ENCODE data around the gene SECTM1. TPM values are rescaled to one million over a fixed set of nuclear protein-coding genes. Genes with fewer than 3 reads are reported as not detected.
A peak's percentile ranks its signal among the peaks of the same experiment; 100 is the strongest.

Gene SECTM1
- total and polyA plus RNA-seq, 9 of the 15 experiments (the other 6 are each of a cell fraction or from before 2014, with no cell fraction given), result 0.11 to 0.46 (median 0.18) TPM; not detected in 6

DNA sequence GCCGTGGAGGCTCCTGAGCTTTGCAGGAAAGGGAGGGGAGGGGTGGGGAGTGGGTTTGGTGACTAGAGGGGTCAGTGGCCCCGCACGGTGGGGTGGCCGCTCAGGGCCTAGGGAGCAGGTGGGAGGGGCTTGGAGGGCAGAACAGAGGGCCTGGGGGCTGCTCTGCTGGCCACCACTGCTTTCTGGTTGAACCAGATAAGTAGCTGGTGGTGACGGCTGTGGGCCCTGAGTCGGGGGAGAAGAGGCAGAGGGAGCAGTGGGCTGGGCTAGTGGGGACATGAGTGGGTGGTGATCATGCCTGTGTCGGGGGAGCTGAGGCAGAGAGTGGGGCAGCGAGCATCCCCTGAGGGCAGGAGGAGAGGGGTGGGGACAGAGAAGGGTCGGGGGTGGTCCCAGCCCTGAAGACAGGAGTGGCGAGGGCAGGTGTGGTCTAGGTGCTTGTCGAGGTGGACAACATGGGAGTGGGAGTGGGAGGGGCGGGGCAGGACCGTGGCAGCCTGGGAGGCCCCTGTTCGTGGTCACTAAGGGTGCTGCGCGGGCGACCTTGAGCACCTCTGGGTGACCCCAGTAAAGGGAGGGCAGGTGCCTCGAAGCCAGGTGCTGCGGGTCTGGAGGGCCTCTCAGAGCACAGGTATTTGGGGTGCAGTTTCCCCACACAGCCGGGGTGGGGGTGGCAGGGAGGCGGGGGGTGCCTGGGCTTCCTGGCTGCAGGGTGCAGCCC, 9.9 kb downstream of the SECTM1 start:
- peak; percentile 60 for ATAC-seq
- Histone ChIP-seq H3K4me3 (no peak overlapping the region), H4K20me1 (replicated peaks; ENCODE audit: control insufficient read depth, insufficient read depth, low read length) (no peaks in the 10 kb centered on the region), H3K4me2 (ENCODE audit: insufficient read depth, low read length) (peak overlapping the region; percentile 49), H3K79me2 (ENCODE audit: control insufficient read depth, insufficient read depth, low read length) (no peaks in the 10 kb centered on the region), H3K27me3 (ENCODE audit: control insufficient read depth in 2 of 2, insufficient read depth in 2 of 2, low read length in 2 of 2) (no peaks in the 10 kb centered on the region), H3K9me1 (ENCODE audit: control insufficient read depth, insufficient read depth, low read length) (no peaks in the 10 kb centered on the region), H3K27ac (ENCODE audit: extremely low read depth, low read depth, low read length) (peak overlapping the region; percentile 41; the same call in 1 of the 3 replicates), H3K36me3 (ENCODE audit: control insufficient read depth, insufficient read depth, low read length) (no peaks in the 10 kb centered on the region), H3K4me1 (replicated peaks in 1 of 2; ENCODE audit: control insufficient read depth in 2 of 2, insufficient read depth in 2 of 2, low read length in 2 of 2) (peaks cover 51 to 98% of the 10 kb centered on the region in 2 experiments), H3K9me3 (replicated peaks; ENCODE audit: control insufficient read depth, insufficient read depth, low read depth, low read length) (peaks cover 4% of the 10 kb centered on the region), H3K9ac (ENCODE audit: insufficient read depth in 1 of 2, low read depth in 2 of 2, low read length in 2 of 2) (peak overlapping the region in 1 of 2 experiments; percentile 83; a peak in 2 of 4 replicates), H2AFZ (ENCODE audit: low read depth, low read length) (no peak overlapping the region)
- intact Hi-C loops (cut with micrococcal nuclease), result no loop called here
- peak; percentile 90 for FAIRE-seq
- BruUV-seq (replicated peaks), result no TSS peak
- 51% methylated on average over 10 of the region's 21 CpGs for WGBS (ENCODE audit: insufficient coverage, low coverage, missing lambda C conversion rate)
- peak; percentile 80 to 84 (median 82) for DNase-seq (ENCODE audit: extremely low read depth in 1 of 4, low spot score in 3 of 4)
- POLR2A ChIA-PET, result interaction anchor here (0.6 to 1.1 kb wide), 3 partner anchors 9 to 223 kb away, joined by 3 to 4 read pairs (median 4); partner anchors contain the start of gene SLC16A3
- CTCF ChIA-PET (ENCODE audit: low intra/inter-chr PET ratio), result no interaction called here
- in situ Hi-C loops (cut with MboI), result no loop called here
- TF ChIP-seq ETV6 (IDR thresholded peaks at IDR 0.05; ENCODE audit: borderline replicate concordance in 1 of 2, low read depth in 2 of 2, low read length in 1 of 2) (no peak), ETV6 (CRISPR knock-in tag; IDR thresholded peaks at IDR 0.05; ENCODE audit: borderline replicate concordance) (no peak), CHD2 (IDR thresholded peaks at IDR 0.05; ENCODE audit: low read depth, low read length) (no peak), EP300 (IDR thresholded peaks at IDR 0.05; ENCODE audit: low read length) (peak; percentile 18; the same call in 1 of the 2 replicates), ATF7 (IDR thresholded peaks at IDR 0.05) (no peak), ELF4 (CRISPR knock-in tag; IDR thresholded peaks at IDR 0.05) (no peak), GABPB2 (CRISPR knock-in tag; conservative IDR thresholded peaks at IDR 0.05) (no peak), MTA1 (IDR thresholded peaks at IDR 0.05; ENCODE audit: borderline replicate concordance) (0 out of 2 replicates have a peak, but pooled peaks have one; percentile 32), NONO (IDR thresholded peaks at IDR 0.05; ENCODE audit: low read depth in 2 of 2, low read length in 1 of 2) (no peak), GTF2A2 (tag; IDR thresholded peaks at IDR 0.05) (no peak), TGIF2 (CRISPR knock-in tag; IDR thresholded peaks at IDR 0.05) (no peak), TAL1 (IDR thresholded peaks at IDR 0.05) (peak; percentile 69), DPF2 (IDR thresholded peaks at IDR 0.05) (peak; percentile 78), RBFOX2 (IDR thresholded peaks at IDR 0.05; ENCODE audit: low read depth, low read length) (0 out of 2 replicates have a peak, but pooled peaks have one; percentile 25)
- TF ChIP-seq, protein P1, sequence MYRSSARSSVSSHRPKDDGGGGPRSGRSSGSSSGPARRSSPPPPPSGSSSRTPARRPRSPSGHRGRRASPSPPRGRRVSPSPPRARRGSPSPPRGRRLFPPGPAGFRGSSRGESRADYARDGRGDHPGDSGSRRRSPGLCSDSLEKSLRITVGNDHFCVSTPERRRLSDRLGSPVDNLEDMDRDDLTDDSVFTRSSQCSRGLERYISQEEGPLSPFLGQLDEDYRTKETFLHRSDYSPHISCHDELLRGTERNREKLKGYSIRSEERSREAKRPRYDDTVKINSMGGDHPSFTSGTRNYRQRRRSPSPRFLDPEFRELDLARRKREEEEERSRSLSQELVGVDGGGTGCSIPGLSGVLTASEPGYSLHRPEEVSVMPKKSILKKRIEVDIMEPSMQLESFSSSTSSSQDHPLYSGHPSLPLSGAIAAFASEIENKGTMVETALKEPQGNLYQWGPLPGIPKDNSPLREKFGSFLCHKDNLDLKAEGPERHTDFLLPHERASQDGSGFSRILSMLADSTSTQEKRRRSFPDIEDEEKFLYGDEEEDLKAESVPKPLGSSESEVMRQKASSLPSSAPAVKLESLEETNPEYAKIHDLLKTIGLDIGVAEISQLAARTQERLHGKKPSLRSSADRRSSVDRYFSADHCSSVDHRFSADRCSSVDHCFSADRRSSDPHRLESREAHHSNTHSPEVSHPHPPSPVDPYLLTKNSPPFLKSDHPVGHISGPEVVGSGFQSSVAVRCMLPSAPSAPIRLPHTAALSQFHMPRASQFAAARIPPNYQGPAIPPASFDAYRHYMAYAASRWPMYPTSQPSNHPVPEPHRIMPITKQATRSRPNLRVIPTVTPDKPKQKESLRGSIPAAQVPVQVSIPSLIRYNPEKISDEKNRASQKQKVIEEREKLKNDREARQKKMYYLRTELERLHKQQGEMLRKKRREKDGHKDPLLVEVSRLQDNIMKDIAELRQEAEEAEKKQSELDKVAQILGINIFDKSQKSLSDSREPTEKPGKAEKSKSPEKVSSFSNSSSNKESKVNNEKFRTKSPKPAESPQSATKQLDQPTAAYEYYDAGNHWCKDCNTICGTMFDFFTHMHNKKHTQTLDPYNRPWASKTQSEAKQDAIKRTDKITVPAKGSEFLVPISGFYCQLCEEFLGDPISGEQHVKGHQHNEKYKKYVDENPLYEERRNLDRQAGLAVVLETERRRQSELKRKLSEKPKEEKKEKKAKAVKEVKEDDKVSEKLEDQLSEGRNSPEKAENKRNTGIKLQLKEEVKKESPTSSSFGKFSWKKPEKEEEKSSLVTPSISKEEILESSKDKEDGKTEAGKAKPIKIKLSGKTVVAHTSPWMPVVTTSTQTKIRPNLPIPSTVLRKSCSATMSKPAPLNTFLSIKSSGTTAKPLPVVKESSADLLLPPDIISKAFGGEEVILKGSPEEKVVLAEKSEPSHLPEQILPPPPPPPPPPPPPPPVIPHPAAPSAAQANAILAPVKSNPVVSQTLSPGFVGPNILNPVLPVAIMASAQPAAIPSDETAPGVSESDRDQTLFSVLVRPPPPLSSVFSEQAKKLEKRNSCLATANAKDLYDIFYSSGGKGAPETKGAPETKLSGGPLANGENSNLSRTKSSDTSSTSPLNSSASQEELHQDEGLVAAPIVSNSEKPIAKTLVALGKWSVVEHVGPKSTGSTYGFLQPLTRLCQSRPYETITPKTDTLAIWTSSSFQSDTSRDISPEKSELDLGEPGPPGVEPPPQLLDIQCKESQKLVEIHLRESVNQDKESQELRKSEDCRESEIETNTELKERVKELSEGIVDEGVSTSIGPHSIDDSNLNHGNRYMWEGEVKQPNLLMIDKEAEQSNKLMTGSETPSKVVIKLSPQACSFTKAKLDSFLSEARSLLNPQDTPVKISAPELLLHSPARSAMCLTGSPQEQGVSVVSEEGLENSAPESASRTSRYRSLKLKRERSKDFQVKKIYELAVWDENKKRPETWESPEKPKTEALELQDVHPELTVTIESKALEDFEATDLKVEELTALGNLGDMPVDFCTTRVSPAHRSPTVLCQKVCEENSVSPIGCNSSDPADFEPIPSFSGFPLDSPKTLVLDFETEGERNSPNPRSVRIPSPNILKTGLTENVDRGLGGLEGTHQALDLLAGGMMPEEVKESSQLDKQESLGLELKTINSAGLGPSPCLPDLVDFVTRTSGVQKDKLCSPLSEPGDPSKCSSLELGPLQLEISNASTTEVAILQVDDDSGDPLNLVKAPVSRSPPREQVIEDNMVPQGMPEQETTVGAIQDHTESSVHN (IDR thresholded peaks at IDR 0.05; ENCODE audit: borderline replicate concordance in 1 of 2, low read depth in 1 of 2), result no peak
